HL-60 (cell line): Measurements from ENCODE around the gene SUN3.

Experiments
- CTCF ChIP-seq: IDR thresholded peaks from one replicate; pipeline ENCODE4 v1.5.1; 2011; ENCODE audit warnings: low read length, control low read depth, inconsistent platforms; ENCODE audit not compliant: insufficient read depth
- GABPA ChIP-seq: IDR thresholded peaks from 2 replicates; pipeline ENCODE4 v1.6.1; 2012; ENCODE audit warnings: low read depth
- POLR2AphosphoS5 ChIP-seq: IDR thresholded peaks from 2 replicates; pipeline ENCODE4 v1.6.1; 2012; ENCODE audit warnings: low read depth
- SPI1 ChIP-seq: IDR thresholded peaks from 2 replicates; pipeline ENCODE4 v1.6.1; 2012; ENCODE audit warnings: low read depth, mild to moderate bottlenecking, borderline replicate concordance
- TF ChIP-seq, protein P1 (sequence below): IDR thresholded peaks from 2 replicates; pipeline ENCODE4 v1.6.1; 2012; ENCODE audit warnings: low read depth; ENCODE audit not compliant: insufficient replicate concordance

DNA sequence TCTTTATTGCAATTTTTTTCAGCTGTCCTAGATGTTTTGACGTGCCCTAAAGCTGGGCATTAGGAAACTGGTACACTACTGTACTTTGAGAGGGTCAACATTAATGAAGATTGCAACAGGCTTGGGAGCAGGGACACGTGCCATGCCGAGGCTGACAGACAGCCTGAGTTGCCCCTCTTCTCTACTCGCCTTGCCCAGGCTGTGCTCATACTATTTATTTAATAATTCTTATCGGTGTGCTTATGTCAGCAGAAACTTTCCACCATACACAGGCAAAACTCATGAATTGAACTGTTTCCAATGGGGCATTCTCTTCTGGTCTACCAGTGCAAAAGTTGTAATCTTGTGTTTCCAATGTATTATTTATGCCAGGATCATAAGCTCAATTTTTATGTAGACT lies 30.8 kb upstream of the SUN3 start:
- no peak for TF ChIP-seq CTCF
- no peak for TF ChIP-seq POLR2AphosphoS5
- TF ChIP-seq, protein P1, sequence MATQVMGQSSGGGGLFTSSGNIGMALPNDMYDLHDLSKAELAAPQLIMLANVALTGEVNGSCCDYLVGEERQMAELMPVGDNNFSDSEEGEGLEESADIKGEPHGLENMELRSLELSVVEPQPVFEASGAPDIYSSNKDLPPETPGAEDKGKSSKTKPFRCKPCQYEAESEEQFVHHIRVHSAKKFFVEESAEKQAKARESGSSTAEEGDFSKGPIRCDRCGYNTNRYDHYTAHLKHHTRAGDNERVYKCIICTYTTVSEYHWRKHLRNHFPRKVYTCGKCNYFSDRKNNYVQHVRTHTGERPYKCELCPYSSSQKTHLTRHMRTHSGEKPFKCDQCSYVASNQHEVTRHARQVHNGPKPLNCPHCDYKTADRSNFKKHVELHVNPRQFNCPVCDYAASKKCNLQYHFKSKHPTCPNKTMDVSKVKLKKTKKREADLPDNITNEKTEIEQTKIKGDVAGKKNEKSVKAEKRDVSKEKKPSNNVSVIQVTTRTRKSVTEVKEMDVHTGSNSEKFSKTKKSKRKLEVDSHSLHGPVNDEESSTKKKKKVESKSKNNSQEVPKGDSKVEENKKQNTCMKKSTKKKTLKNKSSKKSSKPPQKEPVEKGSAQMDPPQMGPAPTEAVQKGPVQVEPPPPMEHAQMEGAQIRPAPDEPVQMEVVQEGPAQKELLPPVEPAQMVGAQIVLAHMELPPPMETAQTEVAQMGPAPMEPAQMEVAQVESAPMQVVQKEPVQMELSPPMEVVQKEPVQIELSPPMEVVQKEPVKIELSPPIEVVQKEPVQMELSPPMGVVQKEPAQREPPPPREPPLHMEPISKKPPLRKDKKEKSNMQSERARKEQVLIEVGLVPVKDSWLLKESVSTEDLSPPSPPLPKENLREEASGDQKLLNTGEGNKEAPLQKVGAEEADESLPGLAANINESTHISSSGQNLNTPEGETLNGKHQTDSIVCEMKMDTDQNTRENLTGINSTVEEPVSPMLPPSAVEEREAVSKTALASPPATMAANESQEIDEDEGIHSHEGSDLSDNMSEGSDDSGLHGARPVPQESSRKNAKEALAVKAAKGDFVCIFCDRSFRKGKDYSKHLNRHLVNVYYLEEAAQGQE, result no peak
- TF ChIP-seq GABPA, result no peak
- TF ChIP-seq SPI1, result no peak
